ENCODE data around the gene CCDC174. TPM values are rescaled to one million over a fixed set of nuclear protein-coding genes. Genes with fewer than 3 reads are reported as not detected.

The CCDC174 gene
- total RNA-seq, 1 donor from 2014 or later: 25.8 TPM

DNA sequence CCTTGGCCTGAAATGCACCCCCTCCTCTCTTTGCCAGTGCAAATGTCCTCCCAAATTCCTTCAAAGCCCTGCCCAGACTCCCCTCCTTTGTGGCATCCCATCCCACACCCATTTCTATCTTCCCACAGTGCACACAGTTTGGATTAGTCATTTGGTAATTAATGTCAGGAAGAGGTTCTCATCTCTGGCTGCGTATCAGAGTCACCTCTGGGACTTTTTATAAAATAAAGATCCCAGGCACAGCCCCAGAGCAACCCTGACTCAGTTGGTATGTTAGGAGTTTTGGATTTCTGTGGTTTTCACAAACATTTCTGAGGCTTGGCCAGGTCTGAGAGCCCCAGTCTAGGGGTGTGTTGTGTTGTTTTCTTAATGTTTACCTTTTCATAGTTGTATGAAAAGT lies 65.0 kb downstream of the CCDC174 start:
- Mint-ChIP-seq H3K27ac (no peak overlapping the region), H3K4me1 (ENCODE audit: low read depth) (no peaks in the 10 kb centered on the region), H3K36me3 (ENCODE audit: insufficient read depth) (no peaks in the 10 kb centered on the region), H3K4me3 (ENCODE audit: low read depth) (no peak overlapping the region), H3K27me3 (peaks cover 27% of the 10 kb centered on the region), H3K9me3 (ENCODE audit: low read depth) (peaks cover 4% of the 10 kb centered on the region)
- DNase-seq (ENCODE audit: low spot score, unreplicated experiment): no peak
- TF ChIP-seq, protein P1, sequence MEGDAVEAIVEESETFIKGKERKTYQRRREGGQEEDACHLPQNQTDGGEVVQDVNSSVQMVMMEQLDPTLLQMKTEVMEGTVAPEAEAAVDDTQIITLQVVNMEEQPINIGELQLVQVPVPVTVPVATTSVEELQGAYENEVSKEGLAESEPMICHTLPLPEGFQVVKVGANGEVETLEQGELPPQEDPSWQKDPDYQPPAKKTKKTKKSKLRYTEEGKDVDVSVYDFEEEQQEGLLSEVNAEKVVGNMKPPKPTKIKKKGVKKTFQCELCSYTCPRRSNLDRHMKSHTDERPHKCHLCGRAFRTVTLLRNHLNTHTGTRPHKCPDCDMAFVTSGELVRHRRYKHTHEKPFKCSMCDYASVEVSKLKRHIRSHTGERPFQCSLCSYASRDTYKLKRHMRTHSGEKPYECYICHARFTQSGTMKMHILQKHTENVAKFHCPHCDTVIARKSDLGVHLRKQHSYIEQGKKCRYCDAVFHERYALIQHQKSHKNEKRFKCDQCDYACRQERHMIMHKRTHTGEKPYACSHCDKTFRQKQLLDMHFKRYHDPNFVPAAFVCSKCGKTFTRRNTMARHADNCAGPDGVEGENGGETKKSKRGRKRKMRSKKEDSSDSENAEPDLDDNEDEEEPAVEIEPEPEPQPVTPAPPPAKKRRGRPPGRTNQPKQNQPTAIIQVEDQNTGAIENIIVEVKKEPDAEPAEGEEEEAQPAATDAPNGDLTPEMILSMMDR (IDR thresholded peaks at IDR 0.05; ENCODE audit: unreplicated experiment): no peak

DNA sequence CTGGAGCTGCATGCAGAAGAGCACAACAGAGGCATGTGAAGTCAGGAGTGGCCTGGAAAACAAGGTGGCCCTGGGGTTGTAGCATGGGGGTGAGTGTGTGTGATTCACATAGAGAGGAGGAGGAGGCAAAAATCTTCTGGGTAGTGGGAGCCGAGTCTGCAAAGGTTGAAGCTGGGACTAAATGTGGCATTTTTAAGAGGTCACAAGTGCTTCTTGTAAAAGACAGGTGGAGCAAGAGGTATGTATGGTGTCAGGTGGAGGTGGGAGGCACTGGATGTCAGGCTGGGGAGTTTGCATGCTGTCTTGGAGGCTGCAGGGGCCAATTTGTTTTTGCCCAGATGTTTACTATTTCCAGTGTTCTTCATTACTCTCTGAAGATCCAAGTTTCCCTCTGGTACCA lies 65.7 kb downstream of the CCDC174 start:
- peaks cover 4% of the 10 kb centered on the region for H3K9me3 Mint-ChIP-seq (ENCODE audit: low read depth)
- TF ChIP-seq, protein P1 (IDR thresholded peaks at IDR 0.05; ENCODE audit: unreplicated experiment): no peak
- no peak overlapping the region for H3K27ac Mint-ChIP-seq
- no peak for DNase-seq (ENCODE audit: low spot score, unreplicated experiment)
- H3K4me1 Mint-ChIP-seq (ENCODE audit: low read depth): no peaks in the 10 kb centered on the region
- H3K4me3 Mint-ChIP-seq (ENCODE audit: low read depth): no peak overlapping the region
- H3K27me3 Mint-ChIP-seq: peaks cover 27% of the 10 kb centered on the region
- H3K36me3 Mint-ChIP-seq (ENCODE audit: insufficient read depth): no peaks in the 10 kb centered on the region

DNA sequence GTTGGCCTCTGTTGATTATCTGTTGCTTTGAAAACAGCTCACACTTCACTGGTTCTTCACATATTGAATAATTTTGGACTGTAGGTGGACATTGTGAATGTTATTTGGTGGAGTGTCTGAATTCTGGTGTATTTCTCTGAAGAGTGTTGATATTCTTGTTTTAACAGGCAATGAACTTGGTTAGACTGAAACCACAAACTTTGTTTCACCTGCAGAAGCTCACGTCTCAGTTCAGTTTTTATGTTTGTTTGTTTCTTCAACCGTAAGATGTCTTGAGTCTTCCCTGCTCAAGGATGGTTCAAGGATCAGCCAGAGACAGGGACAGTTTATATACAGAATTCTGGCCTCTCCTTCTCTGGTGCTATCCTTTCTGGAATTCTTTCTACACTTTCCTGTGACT lies 67.0 kb downstream of the CCDC174 start:
- Mint-ChIP-seq H3K9me3 (ENCODE audit: low read depth) (no peaks in the 10 kb centered on the region), H3K36me3 (ENCODE audit: insufficient read depth) (no peaks in the 10 kb centered on the region), H3K4me1 (ENCODE audit: low read depth) (no peaks in the 10 kb centered on the region), H3K27me3 (peaks cover 22% of the 10 kb centered on the region), H3K4me3 (ENCODE audit: low read depth) (no peak overlapping the region), H3K27ac (no peak overlapping the region)
- DNase-seq (ENCODE audit: low spot score, unreplicated experiment): no peak
- TF ChIP-seq, protein P1 (IDR thresholded peaks at IDR 0.05; ENCODE audit: unreplicated experiment): no peak

DNA sequence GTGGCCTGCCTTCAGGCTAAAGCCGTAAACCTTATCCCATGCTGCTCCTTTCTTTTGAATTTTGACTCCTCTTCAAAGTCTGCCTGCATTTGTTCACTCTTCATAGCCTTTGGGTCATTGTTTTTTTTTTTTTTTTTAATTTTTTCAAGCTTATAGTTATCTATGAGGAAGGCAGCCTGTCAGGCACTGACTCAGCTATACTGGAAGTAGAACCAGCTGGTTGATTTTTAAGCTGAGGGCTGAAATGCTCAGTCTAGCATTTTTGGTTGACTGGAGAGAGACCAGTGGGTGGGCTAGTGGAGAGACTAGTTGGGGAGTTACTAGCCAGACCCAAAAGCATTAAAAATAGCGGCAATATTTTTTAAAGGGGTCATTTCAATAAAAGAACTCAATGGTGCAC lies 67.4 kb downstream of the CCDC174 start:
- Mint-ChIP-seq H3K27ac (no peak overlapping the region), H3K4me3 (ENCODE audit: low read depth) (no peak overlapping the region), H3K9me3 (ENCODE audit: low read depth) (no peaks in the 10 kb centered on the region), H3K36me3 (ENCODE audit: insufficient read depth) (no peaks in the 10 kb centered on the region), H3K4me1 (ENCODE audit: low read depth) (no peaks in the 10 kb centered on the region), H3K27me3 (peaks cover 21% of the 10 kb centered on the region)
- TF ChIP-seq, protein P1 (IDR thresholded peaks at IDR 0.05; ENCODE audit: unreplicated experiment): no peak
- DNase-seq (ENCODE audit: low spot score, unreplicated experiment): no peak

DNA sequence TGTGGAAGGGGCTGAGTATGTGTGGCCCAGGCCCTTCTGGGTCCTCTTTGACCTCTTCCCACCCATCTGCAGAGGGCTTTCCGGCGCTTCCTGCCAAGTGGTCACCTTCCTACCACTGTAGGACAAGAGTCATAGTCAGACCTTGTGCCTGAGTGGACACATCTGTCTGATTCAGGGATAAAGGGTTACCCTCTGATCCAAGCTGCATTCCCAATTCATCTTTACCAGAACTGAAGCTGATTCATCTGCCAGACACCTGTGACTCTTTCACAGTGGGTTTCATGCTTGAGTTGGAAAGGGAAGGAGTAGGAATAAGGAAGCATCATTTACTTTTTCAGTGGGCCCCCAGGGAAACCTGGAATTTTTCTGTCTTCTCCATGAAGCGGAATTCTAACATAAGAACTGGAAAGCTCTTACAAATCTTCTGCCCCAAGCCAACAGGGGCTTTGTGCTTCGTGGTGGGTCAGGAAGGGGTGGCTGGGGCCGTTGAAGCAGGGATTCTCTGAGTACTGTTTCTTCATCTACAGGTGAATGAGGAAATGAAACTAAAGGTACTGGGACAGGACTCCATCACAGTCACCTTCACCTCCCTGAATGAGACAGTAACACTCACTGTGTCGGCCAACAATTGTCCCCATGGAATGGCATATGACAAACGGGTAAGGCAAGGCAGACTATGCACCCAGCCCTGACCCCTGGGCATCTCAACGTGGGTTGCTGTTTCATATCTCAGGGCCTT lies 69.7 kb downstream of the CCDC174 start:
- Mint-ChIP-seq H3K36me3 (ENCODE audit: insufficient read depth) (no peaks in the 10 kb centered on the region), H3K27me3 (peaks cover 15% of the 10 kb centered on the region), H3K4me3 (ENCODE audit: low read depth) (no peak overlapping the region), H3K9me3 (ENCODE audit: low read depth) (no peaks in the 10 kb centered on the region), H3K27ac (no peak overlapping the region), H3K4me1 (ENCODE audit: low read depth) (no peaks in the 10 kb centered on the region)
- DNase-seq (ENCODE audit: low spot score, unreplicated experiment): no peak
- TF ChIP-seq, protein P1 (IDR thresholded peaks at IDR 0.05; ENCODE audit: unreplicated experiment): no peak

Other genes with a start within 250 kb of the CCDC174 start
- gene SLC6A6, start 249.2 kb upstream of the CCDC174 start, total RNA-seq: 23.8 and 28.1 TPM in 2 replicates
- gene GRIP2, start 111.4 kb upstream of the CCDC174 start, total RNA-seq: 11.2 and 11.6 TPM in 2 replicates
- gene C3orf20, start 23.4 kb downstream of the CCDC174 start, total RNA-seq: 0.13 and 0.19 TPM in 2 replicates
- 0.09 and 0.17 TPM in 2 replicates for gene FGD5, start 167.2 kb downstream of the CCDC174 start, total RNA-seq